C4-2B (cell line): ENCODE measurements around the gene SRRM3.

ENCODE experiments used
- ZFX ChIP-seq: fragments of 450-650 bp; IDR thresholded peaks from 2 replicates; pipeline ENCODE4 v1.6.1; 2017
- TF ChIP-seq, protein P1 (sequence below): fragments of 450-650 bp; conservative IDR thresholded peaks from 2 replicates; pipeline ENCODE4 v1.5.1; 2017; ENCODE audit warnings: mild to moderate bottlenecking

DNA sequence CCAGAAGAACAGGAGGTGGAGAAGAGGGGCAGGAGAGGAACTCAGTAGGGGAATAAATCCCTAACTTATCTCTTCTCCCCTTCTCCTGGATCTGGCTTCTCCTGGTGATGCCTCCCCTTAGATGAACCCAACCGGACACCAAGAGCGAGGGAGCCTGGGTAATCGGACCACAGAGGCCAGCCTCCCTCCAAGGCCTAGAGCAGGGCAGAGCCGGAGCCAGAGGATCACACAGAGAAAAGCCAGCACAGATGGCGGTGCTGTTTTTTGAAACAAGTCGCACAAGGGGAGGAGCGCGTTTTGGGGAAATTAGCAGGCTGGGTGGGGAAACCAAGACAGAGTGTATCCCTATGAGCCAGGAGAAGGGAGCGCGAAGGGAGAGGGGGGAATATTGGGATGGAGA, 4.9 kb upstream of the SRRM3 start:
- TF ChIP-seq, protein P1, sequence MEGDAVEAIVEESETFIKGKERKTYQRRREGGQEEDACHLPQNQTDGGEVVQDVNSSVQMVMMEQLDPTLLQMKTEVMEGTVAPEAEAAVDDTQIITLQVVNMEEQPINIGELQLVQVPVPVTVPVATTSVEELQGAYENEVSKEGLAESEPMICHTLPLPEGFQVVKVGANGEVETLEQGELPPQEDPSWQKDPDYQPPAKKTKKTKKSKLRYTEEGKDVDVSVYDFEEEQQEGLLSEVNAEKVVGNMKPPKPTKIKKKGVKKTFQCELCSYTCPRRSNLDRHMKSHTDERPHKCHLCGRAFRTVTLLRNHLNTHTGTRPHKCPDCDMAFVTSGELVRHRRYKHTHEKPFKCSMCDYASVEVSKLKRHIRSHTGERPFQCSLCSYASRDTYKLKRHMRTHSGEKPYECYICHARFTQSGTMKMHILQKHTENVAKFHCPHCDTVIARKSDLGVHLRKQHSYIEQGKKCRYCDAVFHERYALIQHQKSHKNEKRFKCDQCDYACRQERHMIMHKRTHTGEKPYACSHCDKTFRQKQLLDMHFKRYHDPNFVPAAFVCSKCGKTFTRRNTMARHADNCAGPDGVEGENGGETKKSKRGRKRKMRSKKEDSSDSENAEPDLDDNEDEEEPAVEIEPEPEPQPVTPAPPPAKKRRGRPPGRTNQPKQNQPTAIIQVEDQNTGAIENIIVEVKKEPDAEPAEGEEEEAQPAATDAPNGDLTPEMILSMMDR = no peak
- no peak for TF ChIP-seq ZFX
